ENCODE measurements around the gene C20orf173.
"Not testable (repeated sequence)": the region's sequence is repeated elsewhere in the genome, so short reads cannot be mapped to it uniquely, and the experiment has no call there.

C20orf173 gene

GRCh38 chr20:35544941-35545340, 15.5 kb upstream of the C20orf173 start:
- DNase-seq, result not testable (repeated sequence)

GRCh38 chr20:35544436-35544835, 15.0 kb upstream of the C20orf173 start:
- DNase-seq, result no peak

- no peak for DNase-seq
These were observed 13.5 kb upstream of the C20orf173 start for GRCh38 chr20:35542990-35543389.

- peak; percentile 96 for DNase-seq
These were observed 12.6 kb upstream of the C20orf173 start, which contains the start of gene ERGIC3 for GRCh38 chr20:35541783-35542662. ERGIC3 (plus strand) TSS chr20:35542078; CDS start chr20:35542098, 20 bp downstream.

GRCh38 chr20:35541118-35541782, 11.8 kb upstream of the C20orf173 start:
- no peak for DNase-seq

- DNase-seq, result peak; percentile 93
These were observed 10.3 kb upstream of the C20orf173 start for GRCh38 chr20:35539756-35540212.

GRCh38 chr20:35527122-35527769, 2.2 kb downstream of the C20orf173 start:
- no peak for DNase-seq

- DNase-seq, result no peak
These were observed 3.8 kb downstream of the C20orf173 start for GRCh38 chr20:35525639-35526038.

GRCh38 chr20:35523298-35523888, 6.1 kb downstream of the C20orf173 start:
- DNase-seq, result no peak

GRCh38 chr20:35518955-35519354, 10.5 kb downstream of the C20orf173 start:
- DNase-seq, result no peak

GRCh38 chr20:35517767-35518166, 11.7 kb downstream of the C20orf173 start:
- DNase-seq, result not testable (repeated sequence)

GRCh38 chr20:35517125-35517524, 12.3 kb downstream of the C20orf173 start:
- DNase-seq, result no peak

- DNase-seq, result no peak
These were observed 13.4 kb downstream of the C20orf173 start for GRCh38 chr20:35515949-35516645.

GRCh38 chr20:35515341-35515740, 14.1 kb downstream of the C20orf173 start:
- DNase-seq, result no peak

GRCh38 chr20:35514371-35514932, 15.0 kb downstream of the C20orf173 start:
- no peak for DNase-seq

GRCh38 chr20:35511814-35512420, 17.5 kb downstream of the C20orf173 start:
- no peak for DNase-seq

GRCh38 chr20:35510951-35511735, 18.3 kb downstream of the C20orf173 start:
- no peak for DNase-seq

- no peak for DNase-seq
These were observed 20.8 kb downstream of the C20orf173 start for GRCh38 chr20:35508493-35509218.

GRCh38 chr20:35506872-35507638, 22.4 kb downstream of the C20orf173 start:
- DNase-seq, result no peak
